H9 (cell line): ENCODE data around the gene KIF13A. TPM values are rescaled to one million over a fixed set of nuclear protein-coding genes. Genes with fewer than 3 reads are reported as not detected.

Source experiments
- DNase-seq: peaks from one replicate; pipeline ENCODE4 v3.0.0-alpha.2; 2017
- H2AFZ ChIP-seq: one replicate; pipeline ENCODE4 v1.6.1; 2013; ENCODE audit warnings: mild to moderate bottlenecking, low read length, control low read depth, moderate library complexity
- H2AK5ac ChIP-seq: 2 replicates; pipeline ENCODE4 v1.6.1; 2013; ENCODE audit warnings: low read length, control low read depth, mixed read lengths; ENCODE audit not compliant: insufficient read length
- H2BK120ac ChIP-seq: one replicate; pipeline ENCODE4 v1.6.1; 2013; ENCODE audit warnings: low read depth, mild to moderate bottlenecking, low read length, control low read depth, inconsistent platforms; ENCODE audit not compliant: poor library complexity, severe bottlenecking
- H2BK12ac ChIP-seq: 2 replicates; pipeline ENCODE4 v1.6.1; 2013; ENCODE audit warnings: low read length, control low read depth, mixed read lengths, low read depth; ENCODE audit not compliant: insufficient read length
- H2BK15ac ChIP-seq: 2 replicates; pipeline ENCODE4 v1.6.1; 2013; ENCODE audit warnings: low read depth, low read length, control low read depth
- H2BK20ac ChIP-seq: one replicate; pipeline ENCODE4 v1.6.1; 2013; ENCODE audit warnings: low read depth, mild to moderate bottlenecking, low read length, control low read depth, inconsistent platforms; ENCODE audit not compliant: poor library complexity, severe bottlenecking
- H2BK5ac ChIP-seq: 2 replicates; pipeline ENCODE4 v1.6.1; 2013; ENCODE audit warnings: low read length, control low read depth, mixed read lengths; ENCODE audit not compliant: insufficient read length
- H3K14ac ChIP-seq: 2 replicates; pipeline ENCODE4 v1.6.1; 2013; ENCODE audit warnings: low read length, control low read depth; ENCODE audit not compliant: insufficient read depth
- H3K18ac ChIP-seq: 2 replicates; pipeline ENCODE4 v1.6.1; 2013; ENCODE audit warnings: low read depth, mild to moderate bottlenecking, mixed read lengths, low read length, control low read depth; ENCODE audit not compliant: insufficient read length
- H3K23ac ChIP-seq: 2 replicates; pipeline ENCODE4 v1.6.1; 2013; ENCODE audit warnings: low read length, control low read depth, mixed read lengths, low read depth; ENCODE audit not compliant: insufficient read length
- H3K23me2 ChIP-seq: 2 replicates; pipeline ENCODE4 v1.6.1; 2013; ENCODE audit warnings: low read depth, mild to moderate bottlenecking, mixed read lengths, low read length, control low read depth; ENCODE audit not compliant: insufficient read length, poor library complexity, severe bottlenecking
- H3K27ac ChIP-seq: 2 replicates; pipeline ENCODE4 v1.5.1; 2013; ENCODE audit warnings: low read length, control low read depth, mixed read lengths, low read depth; ENCODE audit not compliant: insufficient read length
- H3K27me3 ChIP-seq: 2 replicates; pipeline ENCODE4 v1.6.1; 2013; ENCODE audit warnings: low read length, control low read depth, inconsistent platforms; ENCODE audit not compliant: insufficient read depth
- H3K4ac ChIP-seq: 2 replicates; pipeline ENCODE4 v1.6.1; 2013; ENCODE audit warnings: low read depth, mild to moderate bottlenecking, control low read depth, inconsistent platforms, low read length, moderate library complexity
- H3K4me1 ChIP-seq: 2 replicates; pipeline ENCODE4 v1.6.1; 2013; ENCODE audit warnings: low read length, control low read depth, inconsistent platforms; ENCODE audit not compliant: insufficient read depth
- H3K4me2 ChIP-seq: 2 replicates; pipeline ENCODE4 v1.6.1; 2013; ENCODE audit warnings: low read length, control low read depth, mixed read lengths; ENCODE audit not compliant: insufficient read length, insufficient read depth
- H3K56ac ChIP-seq: 2 replicates; pipeline ENCODE4 v1.6.1; 2013; ENCODE audit warnings: low read depth, mild to moderate bottlenecking, mixed read lengths, low read length, control low read depth; ENCODE audit not compliant: insufficient read length
- H3K79me1 ChIP-seq: 2 replicates; pipeline ENCODE4 v1.6.1; 2013; ENCODE audit warnings: low read depth, mild to moderate bottlenecking, moderate library complexity, low read length, control low read depth, inconsistent platforms; ENCODE audit not compliant: insufficient read depth, poor library complexity, severe bottlenecking
- H3K79me2 ChIP-seq: 2 replicates; pipeline ENCODE4 v1.6.1; 2013; ENCODE audit warnings: low read length, control low read depth, inconsistent platforms; ENCODE audit not compliant: insufficient read depth
- H3K9ac ChIP-seq: 2 replicates; pipeline ENCODE4 v1.6.1; 2013; ENCODE audit warnings: low read length, control low read depth, mixed read lengths; ENCODE audit not compliant: insufficient read length; ENCODE audit errors: extremely low read depth
- H3K9me3 ChIP-seq: one replicate; pipeline ENCODE4 v1.6.1; 2013; ENCODE audit warnings: low read depth, low read length, inconsistent platforms; ENCODE audit not compliant: control insufficient read depth
- H3T11ph ChIP-seq: one replicate; pipeline ENCODE4 v1.6.1; 2013; ENCODE audit warnings: mild to moderate bottlenecking, low read length, control low read depth, inconsistent platforms
- H4K20me1 ChIP-seq: one replicate; pipeline ENCODE4 v1.6.1; 2013; ENCODE audit not compliant: control insufficient read depth, insufficient read length, insufficient read depth
- H4K5ac ChIP-seq: 2 replicates; pipeline ENCODE4 v1.6.1; 2013; ENCODE audit warnings: low read depth, mild to moderate bottlenecking, mixed read lengths, low read length, control low read depth; ENCODE audit not compliant: insufficient read length
- H4K8ac ChIP-seq: replicated peaks from 2 replicates; pipeline ENCODE4 v1.6.1; 2013; ENCODE audit warnings: low read length, control low read depth, mixed read lengths, low read depth; ENCODE audit not compliant: insufficient read length
- H4K91ac ChIP-seq: 2 replicates; pipeline ENCODE4 v1.6.1; 2013; ENCODE audit warnings: low read depth, mild to moderate bottlenecking, moderate library complexity, mixed read lengths, low read length, control low read depth; ENCODE audit not compliant: insufficient read length
- H3K27ac Mint-ChIP-seq, 3 experiments: 2 replicates in 2 of 3; 3 replicates in 1 of 3; pipeline ENCODE4 v1.8.0; 2020 to 2021; ENCODE audit warnings: mixed read lengths in 3 of 3, mild to moderate bottlenecking in 1 of 3, moderate library complexity in 1 of 3
- H3K27me3 Mint-ChIP-seq: 2 replicates; pipeline ENCODE4 v1.8.0; 2021; ENCODE audit warnings: low read depth, mild to moderate bottlenecking, moderate library complexity, mixed read lengths
- H3K36me3 Mint-ChIP-seq, 3 experiments: 2 replicates in 2 of 3; 3 replicates in 1 of 3; pipeline ENCODE4 v1.8.0; 2020 to 2021; ENCODE audit warnings: low read depth in 3 of 3, mixed read lengths in 3 of 3; ENCODE audit not compliant: insufficient read depth in 1 of 3
- H3K4me1 Mint-ChIP-seq, 2 experiments: 2 replicates each; pipeline ENCODE4 v1.8.0; 2020; ENCODE audit warnings: mixed read lengths in 2 of 2
- H3K4me3 Mint-ChIP-seq, 2 experiments: 2 replicates in 1 of 2; 3 replicates in 1 of 2; pipeline ENCODE4 v1.8.0; 2020 to 2021; ENCODE audit warnings: mild to moderate bottlenecking in 2 of 2, mixed read lengths in 2 of 2, moderate library complexity in 1 of 2
- H3K9me3 Mint-ChIP-seq, 2 experiments: 2 replicates in 1 of 2; 3 replicates in 1 of 2; pipeline ENCODE4 v1.8.0; 2020; ENCODE audit warnings: mild to moderate bottlenecking in 2 of 2, mixed read lengths in 2 of 2, moderate library complexity in 1 of 2
- WGBS: extraction: QIAGEN DNeasy Blood & Tissue Kit; methylation state at CpG from one replicate; pipeline ENCODE4 v1.1.7; 2013; ENCODE audit warnings: missing lambda C conversion rate, low lambda C conversion rate, mixed read lengths; ENCODE audit not compliant: insufficient read length; ENCODE audit errors: extremely low coverage; 5-methylcytosine and 5-hydroxymethylcytosine counted together
- total RNA-seq: library from RNA; stranded (reverse); gene quantifications from 2 replicates; pipeline ENCODE4 v1.2.1, GENCODE V29; 2021
- TF ChIP-seq, protein P1 (sequence below): fragments of 200-600 bp; sonication (generic); conservative IDR thresholded peaks from 3 replicates; pipeline ENCODE4 v1.8.0; 2021; ENCODE audit warnings: antibody characterized with exemption, mild to moderate bottlenecking

Gene KIF13A
- total RNA-seq, 1 experiment from 2014 or later, result 38.2 TPM

DNA sequence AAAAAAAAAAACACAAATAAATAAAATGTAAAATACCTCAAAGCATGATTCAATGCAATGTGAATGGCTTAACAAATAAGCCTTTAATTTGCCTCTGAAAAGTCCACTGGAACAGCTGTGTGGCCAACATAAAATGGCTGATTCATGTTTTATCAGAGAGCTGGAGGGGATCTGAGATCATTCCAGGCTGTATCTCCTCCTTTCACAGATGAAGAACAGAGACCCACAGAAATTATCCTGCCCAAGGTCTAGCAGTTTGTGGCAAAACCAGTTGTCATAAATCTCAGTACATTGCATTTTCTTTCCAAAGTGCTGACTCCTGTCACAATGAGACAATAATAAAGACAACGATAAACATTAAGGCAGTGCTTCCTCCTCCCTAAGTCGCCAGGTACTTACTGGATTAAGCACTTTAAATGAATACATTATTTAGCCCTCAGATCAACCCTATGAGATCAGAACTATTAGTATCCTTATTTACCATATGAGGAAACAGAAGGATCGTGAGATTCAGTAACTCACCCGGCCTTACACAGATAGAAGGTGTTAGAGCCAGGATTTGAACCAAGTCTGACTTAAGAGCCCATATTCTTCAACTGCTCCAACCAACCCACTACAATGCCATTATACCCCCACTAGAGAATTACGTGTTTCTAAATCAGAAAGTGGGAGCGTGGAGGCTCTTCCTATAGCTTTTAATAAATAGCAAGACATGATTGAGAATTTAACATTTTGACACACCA lies 118.3 kb downstream of the KIF13A start:
- Histone ChIP-seq H2BK20ac (no peak overlapping the region), H2BK120ac (no peak overlapping the region), H3K4me1 (no peaks in the 10 kb centered on the region), H2AK5ac (no peak overlapping the region), H3K9me3 (no peaks in the 10 kb centered on the region), H4K5ac (no peak overlapping the region), H3K4me2 (no peak overlapping the region), H2BK5ac (no peak overlapping the region), H3K23me2 (no peaks in the 10 kb centered on the region), H3K27me3 (no peaks in the 10 kb centered on the region), H4K20me1 (no peaks in the 10 kb centered on the region), H3K4ac (no peak overlapping the region), H2AFZ (no peak overlapping the region), H3K56ac (no peak overlapping the region), H3K27ac (no peak overlapping the region), H2BK12ac (no peak overlapping the region), H4K91ac (no peak overlapping the region), H3K79me2 (no peaks in the 10 kb centered on the region), H3K14ac (no peak overlapping the region), H4K8ac (no peak overlapping the region), H3K79me1 (no peaks in the 10 kb centered on the region), H3K9ac (no peak overlapping the region), H3K18ac (no peak overlapping the region), H3K23ac (no peak overlapping the region), H3T11ph (no peak overlapping the region), H2BK15ac (no peak overlapping the region)
- H3K4me1 Mint-ChIP-seq, result peaks cover 2 to 8% of the 10 kb centered on the region in 2 experiments; a peak in 1 of 4 replicates
- H3K9me3 Mint-ChIP-seq, result no peaks in the 10 kb centered on the region
- H3K27me3 Mint-ChIP-seq, result no peaks in the 10 kb centered on the region
- peak overlapping the region in 1 of 3 experiments; percentile 22; a peak in 1 of 7 replicates for H3K27ac Mint-ChIP-seq
- no CpG with 5 or more reads among the region's 6 CpGs for WGBS
- no peak overlapping the region for H3K4me3 Mint-ChIP-seq
- no peak for DNase-seq
- no peaks in the 10 kb centered on the region; a peak in 4 of 7 replicates for H3K36me3 Mint-ChIP-seq
- TF ChIP-seq, protein P1, sequence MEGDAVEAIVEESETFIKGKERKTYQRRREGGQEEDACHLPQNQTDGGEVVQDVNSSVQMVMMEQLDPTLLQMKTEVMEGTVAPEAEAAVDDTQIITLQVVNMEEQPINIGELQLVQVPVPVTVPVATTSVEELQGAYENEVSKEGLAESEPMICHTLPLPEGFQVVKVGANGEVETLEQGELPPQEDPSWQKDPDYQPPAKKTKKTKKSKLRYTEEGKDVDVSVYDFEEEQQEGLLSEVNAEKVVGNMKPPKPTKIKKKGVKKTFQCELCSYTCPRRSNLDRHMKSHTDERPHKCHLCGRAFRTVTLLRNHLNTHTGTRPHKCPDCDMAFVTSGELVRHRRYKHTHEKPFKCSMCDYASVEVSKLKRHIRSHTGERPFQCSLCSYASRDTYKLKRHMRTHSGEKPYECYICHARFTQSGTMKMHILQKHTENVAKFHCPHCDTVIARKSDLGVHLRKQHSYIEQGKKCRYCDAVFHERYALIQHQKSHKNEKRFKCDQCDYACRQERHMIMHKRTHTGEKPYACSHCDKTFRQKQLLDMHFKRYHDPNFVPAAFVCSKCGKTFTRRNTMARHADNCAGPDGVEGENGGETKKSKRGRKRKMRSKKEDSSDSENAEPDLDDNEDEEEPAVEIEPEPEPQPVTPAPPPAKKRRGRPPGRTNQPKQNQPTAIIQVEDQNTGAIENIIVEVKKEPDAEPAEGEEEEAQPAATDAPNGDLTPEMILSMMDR, result no peak
